ENCODE results near the gene HES2.
"Not testable (repeated sequence)": the region's sequence is repeated elsewhere in the genome, so short reads cannot be mapped to it uniquely, and the experiment has no call there.

HES2 gene

GRCh38 chr1:6389971-6390370 is 29.7 kb downstream of the HES2 start:
- H3K36me3 ChIP-seq (ENCODE audit: control insufficient read depth, insufficient read depth, low read length) = no peaks in the 10 kb centered on the region
- no peak for DNase-seq
- H3K4me1 ChIP-seq (ENCODE audit: control insufficient read depth, insufficient read depth, low read length, poor library complexity, severe bottlenecking) = peaks cover 15% of the 10 kb centered on the region
- no peaks in the 10 kb centered on the region for H3K27me3 ChIP-seq (replicated peaks; ENCODE audit: control insufficient read depth, insufficient read depth, low read length, poor library complexity, severe bottlenecking)
- no peak overlapping the region for H3K27ac ChIP-seq (ENCODE audit: insufficient read depth, low read length, poor library complexity, severe bottlenecking)
- no peak overlapping the region for H3K4me3 ChIP-seq (ENCODE audit: insufficient read depth, low read depth, low read length, poor library complexity, severe bottlenecking)
- no peaks in the 10 kb centered on the region for H3K9me3 ChIP-seq (ENCODE audit: control insufficient read depth, low read length)

DNA sequence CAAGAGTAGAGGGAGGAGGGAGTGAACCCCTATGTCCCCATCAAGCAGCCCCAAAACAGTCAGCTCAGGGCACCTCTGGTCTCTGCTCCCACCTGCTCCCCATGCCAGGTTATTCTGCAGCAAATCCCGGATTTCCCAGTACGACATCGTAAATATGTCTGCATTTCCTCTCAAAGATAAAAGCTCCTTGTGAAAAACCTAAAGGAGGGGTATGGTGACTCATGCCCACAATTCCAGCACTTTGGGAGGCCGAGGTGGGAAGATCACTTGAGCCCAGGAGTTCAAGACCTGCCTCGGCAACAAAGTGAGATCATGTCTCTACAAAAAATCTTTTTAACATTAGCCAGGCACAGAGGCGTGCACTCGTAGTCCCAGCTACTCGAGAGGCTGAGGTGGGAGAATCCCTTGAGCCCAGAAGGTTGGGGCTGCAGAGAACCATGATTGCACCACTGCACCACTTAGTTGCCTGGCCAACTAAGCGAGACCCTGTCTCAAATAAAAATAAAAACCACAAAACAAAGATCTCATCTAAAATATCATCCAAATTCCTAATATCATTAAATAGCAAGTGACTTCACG is 33.3 kb downstream of the HES2 start:
- H3K4me1 ChIP-seq (ENCODE audit: control insufficient read depth, insufficient read depth, low read length, poor library complexity, severe bottlenecking) = no peaks in the 10 kb centered on the region
- DNase-seq = no peak
- H3K9me3 ChIP-seq (ENCODE audit: control insufficient read depth, low read length) = no peaks in the 10 kb centered on the region
- H3K4me3 ChIP-seq (ENCODE audit: insufficient read depth, low read depth, low read length, poor library complexity, severe bottlenecking) = no peak overlapping the region
- H3K27me3 ChIP-seq (replicated peaks; ENCODE audit: control insufficient read depth, insufficient read depth, low read length, poor library complexity, severe bottlenecking) = no peaks in the 10 kb centered on the region
- H3K27ac ChIP-seq (ENCODE audit: insufficient read depth, low read length, poor library complexity, severe bottlenecking) = no peak overlapping the region
- H3K36me3 ChIP-seq (ENCODE audit: control insufficient read depth, insufficient read depth, low read length) = no peaks in the 10 kb centered on the region

- H3K9me3 ChIP-seq (ENCODE audit: control insufficient read depth, low read length) = no peaks in the 10 kb centered on the region
- H3K27ac ChIP-seq (ENCODE audit: insufficient read depth, low read length, poor library complexity, severe bottlenecking) = no peak overlapping the region
- no peak overlapping the region for H3K4me3 ChIP-seq (ENCODE audit: insufficient read depth, low read depth, low read length, poor library complexity, severe bottlenecking)
- no peaks in the 10 kb centered on the region for H3K4me1 ChIP-seq (ENCODE audit: control insufficient read depth, insufficient read depth, low read length, poor library complexity, severe bottlenecking)
- no peak for DNase-seq
- no peaks in the 10 kb centered on the region for H3K27me3 ChIP-seq (replicated peaks; ENCODE audit: control insufficient read depth, insufficient read depth, low read length, poor library complexity, severe bottlenecking)
- no peaks in the 10 kb centered on the region for H3K36me3 ChIP-seq (ENCODE audit: control insufficient read depth, insufficient read depth, low read length)
Observed at GRCh38 chr1:6385488-6386191, 34.1 kb downstream of the HES2 start.

DNA sequence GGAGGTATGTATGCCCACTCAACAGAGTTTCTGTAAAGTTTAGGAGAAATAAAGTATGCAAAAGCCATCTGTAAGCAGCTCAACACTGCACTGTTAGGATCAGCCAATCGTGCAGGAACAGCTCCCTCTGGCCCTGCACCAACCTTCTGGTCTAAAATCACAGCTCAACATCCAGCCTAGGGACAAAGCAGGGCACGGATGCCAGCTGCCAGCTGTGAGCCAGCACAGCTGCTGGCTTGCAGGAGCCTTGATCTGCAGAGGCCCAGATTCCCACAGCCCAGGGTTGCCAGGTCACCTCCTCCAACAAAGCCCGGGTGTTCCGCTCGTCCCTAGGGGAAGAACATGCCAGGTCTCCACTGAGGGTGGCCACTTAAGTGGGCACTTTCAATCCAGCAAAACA is 34.8 kb downstream of the HES2 start:
- DNase-seq = no peak
- Histone ChIP-seq H3K27ac (ENCODE audit: insufficient read depth, low read length, poor library complexity, severe bottlenecking) (no peak overlapping the region), H3K4me3 (ENCODE audit: insufficient read depth, low read depth, low read length, poor library complexity, severe bottlenecking) (no peak overlapping the region), H3K9me3 (ENCODE audit: control insufficient read depth, low read length) (no peaks in the 10 kb centered on the region), H3K27me3 (replicated peaks; ENCODE audit: control insufficient read depth, insufficient read depth, low read length, poor library complexity, severe bottlenecking) (no peaks in the 10 kb centered on the region), H3K36me3 (ENCODE audit: control insufficient read depth, insufficient read depth, low read length) (no peaks in the 10 kb centered on the region), H3K4me1 (ENCODE audit: control insufficient read depth, insufficient read depth, low read length, poor library complexity, severe bottlenecking) (no peaks in the 10 kb centered on the region)

- no peaks in the 10 kb centered on the region for H3K9me3 ChIP-seq (ENCODE audit: control insufficient read depth, low read length)
- H3K4me1 ChIP-seq (ENCODE audit: control insufficient read depth, insufficient read depth, low read length, poor library complexity, severe bottlenecking) = no peaks in the 10 kb centered on the region
- no peak overlapping the region for H3K4me3 ChIP-seq (ENCODE audit: insufficient read depth, low read depth, low read length, poor library complexity, severe bottlenecking)
- no peak for DNase-seq
- H3K27me3 ChIP-seq (replicated peaks; ENCODE audit: control insufficient read depth, insufficient read depth, low read length, poor library complexity, severe bottlenecking) = no peaks in the 10 kb centered on the region
- no peak overlapping the region for H3K27ac ChIP-seq (ENCODE audit: insufficient read depth, low read length, poor library complexity, severe bottlenecking)
- no peaks in the 10 kb centered on the region for H3K36me3 ChIP-seq (ENCODE audit: control insufficient read depth, insufficient read depth, low read length)
Observed at GRCh38 chr1:6384135-6384534, 35.6 kb downstream of the HES2 start.

GRCh38 chr1:6380037-6380436 is 39.7 kb downstream of the HES2 start:
- no peaks in the 10 kb centered on the region for H3K36me3 ChIP-seq (ENCODE audit: control insufficient read depth, insufficient read depth, low read length)
- DNase-seq = no peak
- H3K4me1 ChIP-seq (ENCODE audit: control insufficient read depth, insufficient read depth, low read length, poor library complexity, severe bottlenecking) = no peaks in the 10 kb centered on the region
- H3K4me3 ChIP-seq (ENCODE audit: insufficient read depth, low read depth, low read length, poor library complexity, severe bottlenecking) = no peak overlapping the region
- no peaks in the 10 kb centered on the region for H3K9me3 ChIP-seq (ENCODE audit: control insufficient read depth, low read length)
- no peak overlapping the region for H3K27ac ChIP-seq (ENCODE audit: insufficient read depth, low read length, poor library complexity, severe bottlenecking)
- H3K27me3 ChIP-seq (replicated peaks; ENCODE audit: control insufficient read depth, insufficient read depth, low read length, poor library complexity, severe bottlenecking) = no peaks in the 10 kb centered on the region

DNA sequence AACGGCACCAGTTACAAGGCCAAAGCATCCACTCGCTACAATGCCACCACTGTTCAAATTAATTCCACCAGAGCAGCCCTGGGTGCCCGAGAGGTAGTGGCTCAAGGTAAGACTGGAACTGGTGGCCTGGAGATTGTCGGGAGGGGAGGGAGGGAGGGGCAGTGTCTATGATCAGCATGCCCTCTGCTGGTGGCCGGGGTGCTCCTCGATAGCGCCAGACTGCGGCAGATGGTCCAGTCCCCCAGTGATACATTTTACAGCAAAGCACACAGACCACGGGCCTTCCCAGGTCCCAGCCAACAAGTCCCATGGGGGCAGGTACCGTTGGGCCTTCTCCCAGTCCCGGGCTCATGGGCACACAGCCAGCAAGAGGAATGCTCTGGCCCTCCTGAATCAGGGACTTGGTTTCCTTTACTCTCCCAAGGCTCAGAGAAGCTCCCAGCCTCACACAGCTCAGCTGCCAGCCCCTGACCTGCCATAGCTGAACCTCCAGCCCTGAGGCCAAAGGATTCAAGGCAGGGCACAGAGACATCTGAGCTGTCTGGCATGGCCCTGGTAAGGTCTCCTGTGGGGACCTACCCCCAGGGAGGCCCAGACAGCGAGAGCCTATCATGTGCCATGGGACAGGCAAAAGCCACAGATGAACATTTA is 41.5 kb downstream of the HES2 start:
- DNase-seq = no peak
- Histone ChIP-seq H3K27ac (ENCODE audit: insufficient read depth, low read length, poor library complexity, severe bottlenecking) (no peak overlapping the region), H3K36me3 (ENCODE audit: control insufficient read depth, insufficient read depth, low read length) (no peaks in the 10 kb centered on the region), H3K4me3 (ENCODE audit: insufficient read depth, low read depth, low read length, poor library complexity, severe bottlenecking) (no peak overlapping the region), H3K4me1 (ENCODE audit: control insufficient read depth, insufficient read depth, low read length, poor library complexity, severe bottlenecking) (no peaks in the 10 kb centered on the region), H3K9me3 (ENCODE audit: control insufficient read depth, low read length) (no peaks in the 10 kb centered on the region), H3K27me3 (replicated peaks; ENCODE audit: control insufficient read depth, insufficient read depth, low read length, poor library complexity, severe bottlenecking) (no peaks in the 10 kb centered on the region)

- DNase-seq = no peak
- Histone ChIP-seq H3K27me3 (replicated peaks; ENCODE audit: control insufficient read depth, insufficient read depth, low read length, poor library complexity, severe bottlenecking) (no peaks in the 10 kb centered on the region), H3K36me3 (ENCODE audit: control insufficient read depth, insufficient read depth, low read length) (no peaks in the 10 kb centered on the region), H3K4me3 (ENCODE audit: insufficient read depth, low read depth, low read length, poor library complexity, severe bottlenecking) (no peak overlapping the region), H3K9me3 (ENCODE audit: control insufficient read depth, low read length) (no peaks in the 10 kb centered on the region), H3K4me1 (ENCODE audit: control insufficient read depth, insufficient read depth, low read length, poor library complexity, severe bottlenecking) (no peaks in the 10 kb centered on the region), H3K27ac (ENCODE audit: insufficient read depth, low read length, poor library complexity, severe bottlenecking) (no peak overlapping the region)
Observed at GRCh38 chr1:6373961-6374720, 45.6 kb downstream of the HES2 start.

DNA sequence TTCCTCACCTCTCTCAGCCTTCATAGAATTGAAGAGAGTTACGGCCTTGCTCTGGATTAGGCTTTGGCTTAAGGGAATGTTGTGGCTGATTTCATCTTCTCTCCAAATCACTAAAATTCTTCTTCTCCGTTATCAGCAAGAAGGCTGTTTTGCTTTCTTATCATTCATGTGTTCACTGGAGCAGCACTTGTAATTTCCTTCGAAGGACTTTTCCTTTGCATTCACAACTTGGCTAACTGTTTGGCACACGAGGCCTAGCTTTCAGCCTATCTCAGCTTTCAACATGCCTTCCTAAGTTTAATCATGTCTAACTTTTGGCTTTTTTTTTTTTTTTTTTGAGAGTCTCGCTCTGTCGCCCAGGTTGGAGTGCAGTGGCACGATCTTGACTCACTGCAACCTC is 47.5 kb downstream of the HES2 start:
- H3K9me3 ChIP-seq (ENCODE audit: control insufficient read depth, low read length); H3K36me3 ChIP-seq (ENCODE audit: control insufficient read depth, insufficient read depth, low read length); H3K4me3 ChIP-seq (ENCODE audit: insufficient read depth, low read depth, low read length, poor library complexity, severe bottlenecking); H3K4me1 ChIP-seq (ENCODE audit: control insufficient read depth, insufficient read depth, low read length, poor library complexity, severe bottlenecking); DNase-seq; H3K27me3 ChIP-seq (replicated peaks; ENCODE audit: control insufficient read depth, insufficient read depth, low read length, poor library complexity, severe bottlenecking); H3K27ac ChIP-seq (ENCODE audit: insufficient read depth, low read length, poor library complexity, severe bottlenecking): not testable (repeated sequence)

- no peak for DNase-seq
- Histone ChIP-seq H3K9me3 (ENCODE audit: control insufficient read depth, low read length) (no peaks in the 10 kb centered on the region), H3K36me3 (ENCODE audit: control insufficient read depth, insufficient read depth, low read length) (no peaks in the 10 kb centered on the region), H3K4me3 (ENCODE audit: insufficient read depth, low read depth, low read length, poor library complexity, severe bottlenecking) (no peak overlapping the region), H3K27ac (ENCODE audit: insufficient read depth, low read length, poor library complexity, severe bottlenecking) (no peak overlapping the region), H3K4me1 (ENCODE audit: control insufficient read depth, insufficient read depth, low read length, poor library complexity, severe bottlenecking) (no peaks in the 10 kb centered on the region), H3K27me3 (replicated peaks; ENCODE audit: control insufficient read depth, insufficient read depth, low read length, poor library complexity, severe bottlenecking) (no peaks in the 10 kb centered on the region)
Observed at GRCh38 chr1:6370006-6370405, 49.7 kb downstream of the HES2 start.
